HepG2 (cell line): Measurements from ENCODE around the gene CCDC85C. TPM values are rescaled to one million over a fixed set of nuclear protein-coding genes. Genes with fewer than 3 reads are reported as not detected.

Experiments used
- FOXA1 ChIP-seq, 2 experiments: fragments of 450-650 bp in 1 of 2; sonication (generic) in 1 of 2; formaldehyde crosslinking in 1 of 2; IDR thresholded peaks; 2 replicates each; pipeline versions ENCODE4 v1.4.0 to v1.6.1; 2016 to 2020; ENCODE audit warnings: missing genetic modification reagents in 1 of 2
- HDAC6 ChIP-seq: fragments of 200-600 bp; sonication (generic); IDR thresholded peaks from 2 replicates; pipeline ENCODE4 v1.7.0; 2017; ENCODE audit warnings: mild to moderate bottlenecking, antibody characterized with exemption, low read length, low read depth
- NR2C2 ChIP-seq: sonication (generic); formaldehyde crosslinking; IDR thresholded peaks from 2 replicates; pipeline ENCODE4 v1.4.0; 2020; ENCODE audit warnings: missing genetic modification reagents, mild to moderate bottlenecking, moderate library complexity, borderline replicate concordance
- PRMT3 ChIP-seq: sonication (generic); formaldehyde crosslinking; IDR thresholded peaks from 2 replicates; pipeline ENCODE4 v1.8.1; 2022; ENCODE audit warnings: low read depth, mild to moderate bottlenecking, moderate library complexity, missing genetic modification reagents, borderline replicate concordance
- TBP ChIP-seq: sonication (generic); formaldehyde crosslinking; IDR thresholded peaks from 2 replicates; pipeline ENCODE4 v1.5.0; 2020; ENCODE audit warnings: missing genetic modification reagents
- TFDP1 ChIP-seq: IDR thresholded peaks from 2 replicates; pipeline ENCODE4 v1.6.1; 2016; ENCODE audit warnings: missing compliant biosample characterization, missing genetic modification reagents, borderline replicate concordance
- U2AF1 ChIP-seq: fragments of 200-400 bp; formaldehyde crosslinking; optimal IDR thresholded peaks from 2 replicates; pipeline ENCODE3; 2017; ENCODE audit warnings: mild to moderate bottlenecking, low read depth, low read length
- U2AF2 ChIP-seq: fragments of 200-400 bp; formaldehyde crosslinking; IDR thresholded peaks from 2 replicates; pipeline ENCODE4 v1.6.1; 2017; ENCODE audit warnings: low read depth, mild to moderate bottlenecking, low read length
- ZBTB10 ChIP-seq: sonication (generic); formaldehyde crosslinking; IDR thresholded peaks from 2 replicates; pipeline ENCODE4 v1.4.0; 2020; ENCODE audit warnings: missing genetic modification reagents, borderline replicate concordance
- ZNF451 ChIP-seq: sonication (generic); formaldehyde crosslinking; IDR thresholded peaks from 2 replicates; pipeline ENCODE4 v1.5.0; 2020; ENCODE audit warnings: mild to moderate bottlenecking, missing genetic modification reagents
- ZNF501 ChIP-seq: sonication (generic); formaldehyde crosslinking; IDR thresholded peaks from 2 replicates; pipeline ENCODE4 v1.5.1; 2020; ENCODE audit warnings: mild to moderate bottlenecking, moderate library complexity, missing genetic modification reagents
- ZNF569 ChIP-seq: sonication (generic); formaldehyde crosslinking; IDR thresholded peaks from 2 replicates; pipeline ENCODE4 v1.5.0; 2020; ENCODE audit warnings: mild to moderate bottlenecking, missing genetic modification reagents, moderate library complexity, borderline replicate concordance
- ZNF580 ChIP-seq: IDR thresholded peaks from 2 replicates; pipeline ENCODE4 v1.6.1; 2016; ENCODE audit warnings: low read depth, borderline replicate concordance
- ZSCAN25 ChIP-seq: sonication (generic); formaldehyde crosslinking; IDR thresholded peaks from 2 replicates; pipeline ENCODE4 v1.8.0; 2022; ENCODE audit warnings: mild to moderate bottlenecking, missing genetic modification reagents
- ZXDC ChIP-seq: sonication (generic); formaldehyde crosslinking; IDR thresholded peaks from 2 replicates; pipeline ENCODE4 v1.5.0; 2020; ENCODE audit warnings: mild to moderate bottlenecking, missing genetic modification reagents
- polyA plus RNA-seq, 8 experiments: library from polyadenylated mRNA; depleted of rRNA in 3 of 8; stranded (reverse) in 7 of 8; unstranded in 1 of 8; fragments of >200 nt; fragmentation: Illumina TruSeq in 4 of 8; extraction: Trizol in 4 of 8; gene quantifications; 2 replicates each; pipeline versions ENCODE4 v1.2.1 to v1.2.3, GENCODE V29; 2011 to 2016; ENCODE audit warnings: low read depth in 4 of 8, missing spikeins in 1 of 8, mixed read lengths in 1 of 8; ENCODE audit not compliant: insufficient read depth in 1 of 8
- total RNA-seq, 5 experiments: library from RNA; depleted of rRNA; stranded (reverse); fragments of >200 nt; fragmentation: Illumina TruSeq; extraction: Trizol; gene quantifications; 2 replicates each; pipeline ENCODE4 v1.2.3, GENCODE V29; 2016; ENCODE audit warnings: low read depth in 1 of 5
- TF ChIP-seq, protein P1 (sequence below): sonication (generic); formaldehyde crosslinking; IDR thresholded peaks from 2 replicates; pipeline ENCODE4 v1.8.1; 2023; ENCODE audit warnings: mild to moderate bottlenecking, inconsistent platforms, moderate library complexity, missing genetic modification reagents, borderline replicate concordance
- TF ChIP-seq, protein P2 (sequence below): sonication (generic); formaldehyde crosslinking; IDR thresholded peaks from 2 replicates; pipeline ENCODE4 v1.5.1; 2020; ENCODE audit warnings: missing genetic modification reagents, mild to moderate bottlenecking, borderline replicate concordance

The CCDC85C gene
- total and polyA plus RNA-seq, 2 of the 13 experiments (the other 11 are each of a cell fraction or from before 2014, with no cell fraction given): 18.8 to 43.8 TPM

GRCh38 chr14:99602054-99602787, 1.8 kb downstream of the CCDC85C start (continued):
- TF ChIP-seq, protein P1, sequence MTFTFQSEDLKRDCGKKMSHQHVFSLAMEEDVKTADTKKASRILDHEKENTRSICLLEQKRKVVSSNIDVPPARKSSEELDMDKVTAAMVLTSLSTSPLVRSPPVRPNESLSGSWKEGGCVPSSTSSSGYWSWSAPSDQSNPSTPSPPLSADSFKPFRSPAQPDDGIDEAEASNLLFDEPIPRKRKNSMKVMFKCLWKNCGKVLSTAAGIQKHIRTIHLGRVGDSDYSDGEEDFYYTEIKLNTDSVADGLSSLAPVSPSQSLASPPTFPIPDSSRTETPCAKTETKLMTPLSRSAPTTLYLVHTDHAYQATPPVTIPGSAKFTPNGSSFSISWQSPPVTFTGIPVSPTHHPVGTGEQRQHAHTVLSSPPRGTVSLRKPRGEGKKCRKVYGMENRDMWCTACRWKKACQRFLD: no peak
- no peak for TF ChIP-seq ZNF569 (CRISPR knock-in tag)
- TF ChIP-seq, protein P2, sequence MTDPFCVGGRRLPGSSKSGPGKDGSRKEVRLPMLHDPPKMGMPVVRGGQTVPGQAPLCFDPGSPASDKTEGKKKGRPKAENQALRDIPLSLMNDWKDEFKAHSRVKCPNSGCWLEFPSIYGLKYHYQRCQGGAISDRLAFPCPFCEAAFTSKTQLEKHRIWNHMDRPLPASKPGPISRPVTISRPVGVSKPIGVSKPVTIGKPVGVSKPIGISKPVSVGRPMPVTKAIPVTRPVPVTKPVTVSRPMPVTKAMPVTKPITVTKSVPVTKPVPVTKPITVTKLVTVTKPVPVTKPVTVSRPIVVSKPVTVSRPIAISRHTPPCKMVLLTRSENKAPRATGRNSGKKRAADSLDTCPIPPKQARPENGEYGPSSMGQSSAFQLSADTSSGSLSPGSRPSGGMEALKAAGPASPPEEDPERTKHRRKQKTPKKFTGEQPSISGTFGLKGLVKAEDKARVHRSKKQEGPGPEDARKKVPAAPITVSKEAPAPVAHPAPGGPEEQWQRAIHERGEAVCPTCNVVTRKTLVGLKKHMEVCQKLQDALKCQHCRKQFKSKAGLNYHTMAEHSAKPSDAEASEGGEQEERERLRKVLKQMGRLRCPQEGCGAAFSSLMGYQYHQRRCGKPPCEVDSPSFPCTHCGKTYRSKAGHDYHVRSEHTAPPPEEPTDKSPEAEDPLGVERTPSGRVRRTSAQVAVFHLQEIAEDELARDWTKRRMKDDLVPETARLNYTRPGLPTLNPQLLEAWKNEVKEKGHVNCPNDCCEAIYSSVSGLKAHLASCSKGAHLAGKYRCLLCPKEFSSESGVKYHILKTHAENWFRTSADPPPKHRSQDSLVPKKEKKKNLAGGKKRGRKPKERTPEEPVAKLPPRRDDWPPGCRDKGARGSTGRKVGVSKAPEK: no peak
- no peak for TF ChIP-seq ZXDC (CRISPR knock-in tag)
- no peak for TF ChIP-seq U2AF2
- peak; percentile 10; the same call in 1 of the 2 replicates for TF ChIP-seq NR2C2 (CRISPR knock-in tag)
- TF ChIP-seq U2AF1: no peak
- no peak for TF ChIP-seq ZNF451 (CRISPR knock-in tag)
- TF ChIP-seq PRMT3 (CRISPR knock-in tag): no peak
- TF ChIP-seq ZBTB10 (CRISPR knock-in tag): no peak
- TF ChIP-seq TFDP1: no peak
- TF ChIP-seq HDAC6: no peak
- no peak for TF ChIP-seq FOXA1 (IDR thresholded peaks at IDR 0.05)
- no peak for TF ChIP-seq FOXA1 (CRISPR knock-in tag; IDR thresholded peaks at IDR 0.05)
- no peak for TF ChIP-seq ZNF580 (CRISPR knock-in tag)
- no peak for TF ChIP-seq ZSCAN25 (CRISPR knock-in tag)
- TF ChIP-seq TBP (CRISPR knock-in tag): no peak
- peak; percentile 71; the same call in 1 of the 2 replicates for TF ChIP-seq ZNF501 (CRISPR knock-in tag)
